Measurements from ENCODE around the gene SUCLA2. TPM values are rescaled to one million over a fixed set of nuclear protein-coding genes. Genes with fewer than 3 reads are reported as not detected.

Gene SUCLA2
- total RNA-seq, 3 donors from 2014 or later (not counting 1 experiment from before 2014, with no cell fraction given) = 28.4 to 34.3 (median 31.0) TPM

GRCh38 chr13:47934371-47934770 is 66.7 kb downstream of the SUCLA2 start:
- Histone ChIP-seq H3K36me3 (ENCODE audit: control insufficient read depth, insufficient read depth, low read length) (peaks cover 2% of the 10 kb centered on the region), H3K9me3 (ENCODE audit: control insufficient read depth, insufficient read depth, low read length) (no peaks in the 10 kb centered on the region), H3K27ac (ENCODE audit: low read length) (no peak overlapping the region), H3K4me1 (ENCODE audit: control insufficient read depth, insufficient read depth, low read length) (no peaks in the 10 kb centered on the region), H3K27me3 (ENCODE audit: control insufficient read depth, insufficient read depth, low read length) (no peaks in the 10 kb centered on the region), H3K4me3 (ENCODE audit: low read length) (no peak overlapping the region)
- H3K9me3 Mint-ChIP-seq = no peaks in the 10 kb centered on the region
- H3K27ac Mint-ChIP-seq = no peak overlapping the region
- intact Hi-C loops (cut with micrococcal nuclease) = no loop called here
- no peak overlapping the region for H3K4me3 Mint-ChIP-seq
- TF ChIP-seq CTCF (IDR thresholded peaks at IDR 0.05) = no peak
- H3K27me3 Mint-ChIP-seq (ENCODE audit: low read depth in 2 of 2) = no peaks in the 10 kb centered on the region
- ATAC-seq (no peak), DNase-seq (no peak)
- H3K36me3 Mint-ChIP-seq = no peaks in the 10 kb centered on the region
- H3K4me1 Mint-ChIP-seq = no peaks in the 10 kb centered on the region
- 92% methylated on average over 5 of the region's 5 CpGs for WGBS (ENCODE audit: insufficient coverage)

GRCh38 chr13:47932950-47933923 is 67.8 kb downstream of the SUCLA2 start:
- DNase-seq (no peak), ATAC-seq (no peak)
- H3K36me3 ChIP-seq (ENCODE audit: control insufficient read depth, insufficient read depth, low read length) = no peaks in the 10 kb centered on the region
- Mint-ChIP-seq H3K4me3 (no peak overlapping the region), H3K27ac (no peak overlapping the region), H3K9me3 (no peaks in the 10 kb centered on the region), H3K4me1 (no peaks in the 10 kb centered on the region), H3K36me3 (no peaks in the 10 kb centered on the region), H3K27me3 (ENCODE audit: low read depth in 2 of 2) (peaks cover 0 to 2% of the 10 kb centered on the region in 2 donors)
- H3K27me3 ChIP-seq (ENCODE audit: control insufficient read depth, insufficient read depth, low read length) = no peaks in the 10 kb centered on the region
- H3K4me1 ChIP-seq (ENCODE audit: control insufficient read depth, insufficient read depth, low read length) = no peaks in the 10 kb centered on the region
- no peak overlapping the region for H3K4me3 ChIP-seq (ENCODE audit: low read length)
- H3K9me3 ChIP-seq (ENCODE audit: control insufficient read depth, insufficient read depth, low read length) = no peaks in the 10 kb centered on the region
- no peak overlapping the region for H3K27ac ChIP-seq (ENCODE audit: low read length)
- WGBS (ENCODE audit: insufficient coverage) = 50% methylated on average over 5 of the region's 5 CpGs
- no peak for TF ChIP-seq CTCF (IDR thresholded peaks at IDR 0.05)
- intact Hi-C loops (cut with micrococcal nuclease) = no loop called here

- Mint-ChIP-seq H3K27me3 (ENCODE audit: low read depth in 2 of 2) (peaks cover 0 to 2% of the 10 kb centered on the region in 2 donors), H3K4me3 (no peak overlapping the region), H3K36me3 (no peaks in the 10 kb centered on the region), H3K9me3 (no peaks in the 10 kb centered on the region), H3K4me1 (peaks cover 0 to 4% of the 10 kb centered on the region in 2 donors), H3K27ac (no peak overlapping the region)
- Histone ChIP-seq H3K4me1 (ENCODE audit: control insufficient read depth, insufficient read depth, low read length) (no peaks in the 10 kb centered on the region), H3K27me3 (ENCODE audit: control insufficient read depth, insufficient read depth, low read length) (no peaks in the 10 kb centered on the region), H3K4me3 (ENCODE audit: low read length) (no peak overlapping the region), H3K9me3 (ENCODE audit: control insufficient read depth, insufficient read depth, low read length) (no peaks in the 10 kb centered on the region), H3K36me3 (ENCODE audit: control insufficient read depth, insufficient read depth, low read length) (no peaks in the 10 kb centered on the region), H3K27ac (ENCODE audit: low read length) (no peak overlapping the region)
- intact Hi-C loops (cut with micrococcal nuclease) = no loop called here
- no peak for TF ChIP-seq CTCF (IDR thresholded peaks at IDR 0.05)
- DNase-seq (no peak), ATAC-seq (no peak)
- no CpG with 5 or more reads among the region's 1 CpG for WGBS (ENCODE audit: insufficient coverage)
Observed at GRCh38 chr13:47930649-47931165, 70.4 kb downstream of the SUCLA2 start.
